ENCODE data around the gene ANXA6.

Gene ANXA6

DNA sequence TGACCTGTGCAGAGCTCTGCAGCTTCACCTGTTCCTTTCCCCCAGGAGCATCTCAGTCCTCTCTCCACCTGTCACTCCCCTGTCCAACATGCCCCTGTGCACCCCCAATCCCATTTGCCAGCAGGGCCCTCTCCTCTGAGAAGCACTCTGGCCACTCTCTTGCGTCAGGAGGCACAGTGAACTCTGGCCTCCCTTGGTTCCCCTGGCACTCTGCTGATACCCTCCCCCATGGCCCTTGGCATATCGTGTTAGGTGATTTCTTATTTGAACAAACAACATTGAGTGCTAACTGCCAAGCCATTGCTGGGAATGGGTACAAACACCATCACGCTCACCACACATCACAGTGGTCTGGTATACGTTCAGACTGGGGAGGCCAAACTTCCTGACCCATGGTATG lies 55.8 kb downstream of the ANXA6 start:
- no peak for DNase-seq (ENCODE audit: low spot score)

DNA sequence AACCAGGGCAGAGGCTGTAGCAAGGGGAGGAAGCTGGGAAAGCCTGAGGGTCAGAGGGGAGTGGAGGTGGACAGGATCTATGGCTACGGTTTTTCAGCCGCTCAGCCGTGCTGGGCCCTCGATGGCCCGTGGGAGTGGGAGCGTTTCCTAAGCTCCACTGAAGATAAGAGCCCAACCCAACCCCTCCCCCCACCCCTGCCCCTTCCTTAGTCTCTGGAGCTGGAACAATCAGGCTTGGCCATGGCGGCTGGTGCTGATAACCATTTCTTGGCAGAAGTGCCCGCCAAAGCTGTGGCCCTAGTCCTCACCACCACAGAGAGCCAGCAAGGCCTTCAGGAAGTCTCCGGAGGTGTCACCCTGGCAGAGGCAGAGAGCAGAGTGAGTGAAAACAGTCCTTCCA lies 56.4 kb downstream of the ANXA6 start:
- no peak for DNase-seq (ENCODE audit: low spot score)

DNA sequence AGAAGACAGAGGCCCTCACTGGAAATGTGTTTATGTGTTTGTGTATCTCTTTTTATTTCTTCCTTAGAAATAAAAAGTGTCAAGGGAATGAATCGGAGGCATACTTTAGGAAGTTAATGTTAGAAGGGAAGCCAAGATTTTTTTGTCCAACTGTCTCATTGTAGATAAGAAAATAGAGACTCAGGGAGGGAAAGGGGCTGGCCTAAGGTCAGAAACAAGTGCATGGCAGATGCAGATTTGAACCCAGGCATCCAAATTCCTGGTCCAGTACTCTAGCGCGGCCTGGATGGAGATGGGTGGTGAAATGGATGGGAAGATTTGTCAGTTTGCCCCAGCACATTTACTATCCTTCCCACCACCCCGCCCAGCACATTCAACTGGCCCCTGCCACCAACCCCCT lies 56.9 kb downstream of the ANXA6 start:
- no peak for DNase-seq (ENCODE audit: low spot score)

DNA sequence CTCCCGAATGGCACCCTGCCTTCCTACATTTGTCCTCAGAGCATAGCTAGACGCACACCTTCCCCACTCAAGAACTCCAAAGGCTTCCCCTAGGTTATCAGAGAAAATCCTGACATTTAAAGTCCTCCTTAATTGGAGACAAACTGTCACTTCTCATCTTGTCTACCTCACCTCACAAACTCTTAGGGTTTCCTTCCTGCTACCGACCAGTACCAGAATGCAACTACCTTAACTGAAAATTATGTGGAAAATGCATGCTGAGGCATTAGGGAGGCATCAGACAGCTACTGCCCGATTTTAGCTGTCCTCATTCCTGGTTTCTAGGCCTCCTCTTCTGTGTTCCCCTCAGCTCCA lies 58.8 kb downstream of the ANXA6 start:
- no peak for DNase-seq (ENCODE audit: low spot score)

DNA sequence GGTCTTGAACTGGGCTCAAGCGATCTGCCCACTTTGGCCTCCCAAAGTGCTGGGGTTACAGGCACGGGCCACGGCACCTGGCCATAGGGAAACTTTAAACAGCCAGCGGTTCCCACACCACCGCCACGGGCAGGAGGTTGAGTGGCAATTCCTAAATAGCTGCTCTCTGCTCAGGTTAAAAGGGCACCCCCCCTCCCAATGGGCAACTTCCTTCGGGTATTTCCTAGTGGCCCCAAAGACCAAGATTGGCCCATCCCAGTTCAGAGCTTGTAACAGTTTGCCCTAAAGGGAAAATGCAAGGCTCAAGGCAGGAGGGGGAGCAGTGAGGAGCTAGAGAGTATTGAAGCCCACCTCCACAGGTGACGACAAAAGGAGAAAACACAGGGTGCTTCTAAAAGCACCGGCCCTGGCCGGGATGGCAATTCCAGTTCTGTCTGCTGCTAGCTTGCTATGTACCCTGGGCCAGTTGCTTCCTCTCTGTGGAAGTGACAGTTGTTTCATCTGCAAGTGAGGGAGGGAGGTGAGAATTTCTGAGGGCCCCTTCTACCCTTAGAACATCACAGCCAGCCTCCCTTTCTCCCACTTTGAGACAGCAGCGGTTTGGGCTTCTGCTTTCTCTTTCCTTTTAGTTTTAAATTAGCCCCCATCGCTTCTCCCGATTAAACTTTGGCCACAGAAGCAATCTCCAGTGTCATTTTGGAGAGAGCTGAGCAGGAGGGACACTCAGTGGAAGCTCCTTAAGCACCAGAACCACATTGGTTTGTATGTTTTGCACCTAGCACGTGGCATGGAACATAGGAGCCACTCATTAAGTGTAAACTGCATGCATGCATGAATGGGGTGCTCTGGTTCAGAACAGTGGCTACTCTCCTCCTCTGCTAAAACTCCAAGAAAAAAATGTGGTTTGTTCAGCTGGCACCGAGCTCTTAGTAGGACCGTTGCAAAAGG lies 59.5 kb downstream of the ANXA6 start:
- DNase-seq (ENCODE audit: low spot score) = no peak

DNA sequence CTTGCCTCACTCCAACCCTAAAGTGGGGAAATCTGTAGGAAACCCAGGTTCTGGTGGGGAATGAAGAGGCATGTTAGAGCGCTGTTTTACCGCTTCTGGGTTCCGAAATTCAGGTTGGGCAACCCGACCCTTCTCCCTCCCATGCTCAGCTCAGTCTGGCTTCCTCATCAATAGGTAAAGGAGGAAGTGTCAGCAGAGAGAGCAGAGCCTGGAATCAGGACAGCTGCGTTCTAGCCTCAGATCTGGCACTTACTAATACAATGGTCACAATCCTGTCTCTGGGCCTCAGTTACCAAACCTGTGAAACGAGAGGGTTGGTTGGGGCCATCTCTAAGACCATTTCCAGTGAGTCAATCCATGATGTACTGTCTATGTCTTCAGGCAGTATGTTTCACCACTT lies 60.5 kb downstream of the ANXA6 start:
- no peak for DNase-seq (ENCODE audit: low spot score)

DNA sequence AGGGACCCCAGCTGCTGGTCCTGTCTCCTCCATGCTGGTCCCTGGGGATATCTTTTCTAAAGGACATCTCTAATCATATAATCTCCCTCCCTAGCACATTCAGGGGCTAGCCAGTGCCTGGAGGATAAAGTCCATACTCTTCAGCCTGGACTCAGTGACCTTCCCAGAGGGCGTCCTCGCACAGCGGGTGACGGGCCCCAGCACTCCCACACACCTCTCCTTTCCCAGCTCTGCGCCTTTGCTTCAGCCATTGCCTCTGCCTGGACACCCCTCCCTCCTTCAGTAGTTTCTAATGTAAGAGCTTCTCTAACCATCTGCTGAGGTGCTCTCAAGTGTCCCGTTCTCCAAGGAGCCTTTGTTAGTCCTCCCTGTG lies 61.6 kb downstream of the ANXA6 start:
- DNase-seq (ENCODE audit: low spot score) = no peak

DNA sequence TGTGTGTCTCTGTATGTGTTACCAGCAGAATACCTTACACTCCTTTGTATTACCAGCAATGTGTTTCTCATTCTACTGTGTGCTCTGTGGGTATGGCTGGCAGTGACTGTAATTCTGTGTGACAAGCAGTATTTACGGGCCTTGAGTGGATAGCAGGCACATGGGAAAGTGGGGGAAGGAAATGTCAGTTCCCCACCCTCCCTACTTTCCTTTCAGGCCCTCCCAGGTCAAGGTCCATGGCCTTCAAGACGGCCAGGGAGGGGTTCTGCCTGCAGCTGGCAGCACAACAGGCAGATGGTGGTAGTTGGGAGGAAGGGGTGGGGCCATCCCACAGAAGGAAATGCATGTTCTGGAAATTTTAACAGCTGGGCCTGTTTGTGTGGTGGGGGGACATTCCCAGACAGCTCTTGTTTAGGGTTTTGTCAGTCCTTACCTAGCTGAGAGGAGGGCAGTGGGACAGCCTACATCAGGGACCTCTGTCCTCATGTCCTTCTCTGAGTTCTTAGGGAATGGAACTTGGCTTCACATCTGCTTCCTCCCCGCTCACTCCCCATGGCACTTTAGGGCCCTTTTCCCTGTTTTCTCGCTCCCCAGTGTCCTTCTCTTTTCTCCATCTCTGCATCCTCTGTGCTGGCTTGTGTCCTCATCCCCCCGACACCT lies 62.1 kb downstream of the ANXA6 start:
- DNase-seq (ENCODE audit: low spot score) = no peak

DNA sequence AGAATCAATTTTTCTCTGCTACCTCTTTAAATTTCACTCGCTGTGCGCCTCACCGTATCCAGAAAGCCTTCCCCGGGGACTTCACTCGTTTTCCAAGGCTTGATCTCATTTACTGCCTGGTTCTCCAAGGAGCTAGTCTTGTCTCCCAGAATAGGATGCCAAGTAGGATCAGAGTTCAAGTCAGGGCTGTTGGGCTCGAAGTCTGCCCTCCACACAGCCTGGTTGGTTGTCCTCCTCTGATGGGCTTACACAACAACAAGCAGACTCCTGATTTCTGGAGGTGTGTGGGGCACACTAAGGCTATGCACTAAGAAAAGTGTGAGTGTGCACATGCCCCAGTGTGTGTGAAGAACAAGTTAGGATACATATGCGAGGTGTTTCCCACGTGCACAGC lies 62.7 kb downstream of the ANXA6 start:
- DNase-seq (ENCODE audit: low spot score) = no peak

DNA sequence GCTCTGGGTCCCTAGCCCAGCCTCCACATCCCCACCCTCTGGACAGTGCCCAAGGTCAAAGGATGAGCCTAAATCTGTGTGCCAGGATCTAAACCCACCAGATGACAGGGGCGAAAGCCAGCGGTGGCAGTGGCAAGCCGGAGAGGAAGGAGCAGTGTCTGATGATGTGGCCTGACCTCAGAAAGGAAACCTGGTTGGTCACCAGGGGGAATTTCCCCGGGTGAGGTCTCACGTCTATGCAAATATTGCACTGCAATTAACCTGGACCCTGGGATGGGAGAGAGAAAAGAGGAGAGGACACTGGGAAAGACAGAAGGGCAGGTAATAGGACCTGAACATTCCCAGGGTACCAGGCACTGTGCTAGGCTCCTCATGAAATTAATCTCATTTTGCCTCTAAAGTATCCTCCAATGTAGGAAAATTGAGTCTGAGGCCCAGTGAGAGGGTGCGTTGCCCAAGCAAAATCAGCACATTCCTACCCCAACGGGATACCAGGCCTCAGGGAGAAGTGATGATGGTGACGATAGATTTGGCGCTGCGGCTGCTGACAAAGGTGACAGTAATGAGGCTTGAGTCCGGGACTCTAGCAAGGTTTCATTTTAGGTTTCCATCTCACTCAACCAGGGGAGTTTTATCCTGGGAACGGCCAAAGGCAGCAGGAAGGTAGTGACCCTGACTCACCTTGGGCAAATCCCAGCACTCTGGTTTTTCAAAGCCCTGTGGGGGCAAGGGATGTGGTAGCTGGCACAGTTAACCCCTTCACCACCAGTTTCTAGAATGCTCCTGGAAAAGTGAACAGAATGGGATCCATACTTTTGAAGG lies 63.3 kb downstream of the ANXA6 start:
- DNase-seq (ENCODE audit: low spot score) = no peak

DNA sequence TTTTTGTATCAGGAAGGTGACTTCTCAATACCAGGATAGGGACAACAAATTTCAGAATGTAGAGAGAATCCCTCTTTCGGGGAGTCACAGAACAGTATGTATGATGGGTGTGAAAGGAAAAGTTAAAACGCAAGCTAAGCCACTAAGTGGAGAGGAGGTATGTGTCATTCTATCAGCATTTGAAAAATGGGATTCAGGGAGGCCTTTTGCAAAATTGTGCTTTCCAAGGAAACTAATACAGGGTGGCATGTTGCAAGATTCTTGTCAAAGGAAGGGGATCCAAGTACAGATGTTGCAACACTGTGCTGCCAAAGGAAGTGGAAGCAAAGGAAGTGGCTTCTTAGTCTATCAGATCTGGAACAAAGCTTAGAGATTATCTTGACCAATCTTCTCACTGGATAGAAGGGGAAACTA lies 64.1 kb downstream of the ANXA6 start:
- peak; percentile 74 for DNase-seq (ENCODE audit: low spot score)

DNA sequence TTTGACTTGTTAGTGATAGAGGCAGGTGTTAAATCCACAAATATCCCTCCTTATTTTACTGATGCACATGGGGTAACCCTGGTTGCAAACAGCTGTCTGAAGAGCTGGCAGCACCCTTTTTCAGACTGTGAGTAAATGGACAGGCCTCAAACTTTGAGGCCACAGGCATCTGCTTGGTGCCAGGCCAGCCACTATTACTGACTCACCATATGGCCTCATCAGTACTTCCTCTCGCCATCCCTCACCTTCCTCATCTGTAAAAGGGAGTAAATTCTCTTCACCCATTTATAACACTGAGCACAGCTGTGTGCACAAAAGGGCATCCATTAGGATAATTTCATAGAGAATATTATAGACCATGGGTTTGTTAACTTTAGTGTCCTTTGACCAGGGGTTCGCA lies 64.8 kb downstream of the ANXA6 start:
- DNase-seq (ENCODE audit: low spot score) = peak; percentile 59

DNA sequence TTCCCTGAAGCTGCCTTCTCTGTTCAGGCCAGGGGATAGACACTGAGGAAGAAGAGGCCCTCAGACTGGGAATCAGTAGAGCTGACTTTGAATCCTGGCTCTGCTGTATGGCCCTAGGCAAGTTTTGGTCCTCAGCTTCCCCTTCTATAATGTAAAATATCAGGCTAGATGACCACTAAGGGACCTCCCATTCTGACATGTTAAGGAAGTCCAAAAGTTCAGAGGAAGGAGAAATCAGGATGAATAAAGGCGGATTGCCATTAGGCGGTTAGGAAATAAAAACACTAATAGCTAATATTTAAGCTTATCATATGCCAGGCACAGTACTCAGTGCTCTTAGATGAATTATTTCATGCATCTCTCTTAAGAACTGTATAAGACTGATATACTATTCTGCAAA lies 67.9 kb downstream of the ANXA6 start:
- no peak for DNase-seq (ENCODE audit: low spot score)

DNA sequence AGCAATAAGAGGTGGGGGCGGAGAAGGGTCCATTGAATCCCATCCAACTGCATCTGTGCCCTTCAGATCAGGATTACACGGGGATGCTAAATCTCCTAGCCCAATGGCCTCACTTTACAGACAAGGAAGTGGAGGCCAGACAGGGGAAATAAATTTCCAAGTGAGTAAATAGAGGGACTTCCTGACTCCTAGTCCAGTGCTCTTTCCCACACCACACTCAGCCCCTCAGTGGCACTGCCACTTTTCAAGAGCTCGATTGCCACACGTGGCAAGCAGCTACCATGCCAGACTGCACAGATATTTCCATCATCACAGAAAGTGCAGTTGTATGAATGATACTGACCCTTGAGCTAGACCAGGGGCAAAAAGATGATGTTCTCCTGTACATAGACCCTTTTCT lies 68.6 kb downstream of the ANXA6 start:
- DNase-seq (ENCODE audit: low spot score) = no peak

DNA sequence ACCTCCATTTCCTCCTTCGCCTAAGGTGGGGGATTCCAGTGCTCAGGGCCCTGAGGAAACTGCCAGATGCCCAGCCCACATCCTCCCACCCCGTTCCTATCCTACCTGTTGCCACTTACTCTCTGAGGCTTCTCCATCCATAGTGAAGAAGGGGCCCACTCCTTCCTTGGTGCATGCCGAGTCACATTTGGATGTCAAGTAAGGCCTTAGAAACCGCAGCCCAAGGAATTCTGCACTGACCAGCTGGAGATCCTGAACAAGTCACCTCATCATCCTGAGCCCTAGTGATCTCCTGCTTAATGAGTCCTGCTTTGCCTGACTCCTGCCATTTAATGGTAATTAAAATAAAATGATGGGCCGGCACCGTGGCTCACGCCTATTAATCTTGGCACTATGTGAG lies 70.1 kb downstream of the ANXA6 start:
- no peak for DNase-seq (ENCODE audit: low spot score)

DNA sequence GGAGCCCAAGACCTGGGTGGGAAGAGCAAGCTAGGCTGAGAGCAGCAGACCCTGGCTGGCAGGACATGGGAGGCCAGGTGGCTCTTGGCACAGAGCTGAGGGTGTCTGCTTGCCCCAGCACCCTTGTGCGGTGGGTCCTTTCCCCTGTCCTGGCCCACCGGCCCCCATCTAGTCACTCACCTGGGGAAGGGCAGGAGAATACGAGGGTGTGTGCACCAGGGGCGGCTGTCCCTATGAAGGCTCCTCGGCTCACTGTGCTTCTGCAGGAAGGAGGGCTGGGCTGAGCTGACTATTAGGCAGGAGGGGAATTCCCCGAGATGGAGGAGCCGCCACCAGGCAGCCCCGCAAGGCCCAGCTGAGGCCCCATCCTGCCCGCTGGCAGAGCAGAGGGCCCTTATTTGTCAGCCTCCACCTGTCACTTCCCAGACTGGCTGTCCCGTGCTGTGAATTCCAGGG lies 70.6 kb downstream of the ANXA6 start:
- no peak for DNase-seq (ENCODE audit: low spot score)

DNA sequence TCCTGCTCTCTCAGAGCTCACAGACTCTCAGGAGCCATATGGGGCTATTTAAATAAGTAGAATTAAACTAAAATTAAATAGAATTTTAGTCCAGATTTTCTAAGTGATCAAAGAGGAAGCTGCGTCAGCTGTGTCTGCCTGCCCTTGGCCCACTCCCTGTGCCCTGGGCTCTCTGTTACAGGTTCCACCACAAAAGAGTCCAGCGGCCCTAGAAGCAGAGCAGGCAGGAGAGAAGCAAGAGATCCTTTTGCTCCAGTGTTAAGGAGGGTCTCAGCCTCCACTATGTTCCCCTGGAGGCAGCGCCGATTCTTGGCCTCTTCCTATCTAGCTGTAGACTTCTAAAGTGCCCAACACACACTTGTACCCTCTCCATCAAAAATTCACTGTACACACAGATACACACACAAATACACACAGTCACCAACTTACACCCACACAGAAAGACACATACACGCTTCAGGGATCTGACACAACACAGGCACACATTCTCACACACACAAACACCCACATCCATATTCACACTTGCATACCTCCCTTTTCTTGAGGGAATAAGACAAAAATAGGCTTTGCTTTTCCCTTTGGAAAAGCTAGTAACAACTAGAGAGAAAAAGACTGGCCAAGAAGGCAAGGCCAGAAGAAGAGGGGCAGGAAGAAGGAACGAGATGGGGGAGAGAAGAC lies 71.2 kb downstream of the ANXA6 start:
- no peak for DNase-seq (ENCODE audit: low spot score)

DNA sequence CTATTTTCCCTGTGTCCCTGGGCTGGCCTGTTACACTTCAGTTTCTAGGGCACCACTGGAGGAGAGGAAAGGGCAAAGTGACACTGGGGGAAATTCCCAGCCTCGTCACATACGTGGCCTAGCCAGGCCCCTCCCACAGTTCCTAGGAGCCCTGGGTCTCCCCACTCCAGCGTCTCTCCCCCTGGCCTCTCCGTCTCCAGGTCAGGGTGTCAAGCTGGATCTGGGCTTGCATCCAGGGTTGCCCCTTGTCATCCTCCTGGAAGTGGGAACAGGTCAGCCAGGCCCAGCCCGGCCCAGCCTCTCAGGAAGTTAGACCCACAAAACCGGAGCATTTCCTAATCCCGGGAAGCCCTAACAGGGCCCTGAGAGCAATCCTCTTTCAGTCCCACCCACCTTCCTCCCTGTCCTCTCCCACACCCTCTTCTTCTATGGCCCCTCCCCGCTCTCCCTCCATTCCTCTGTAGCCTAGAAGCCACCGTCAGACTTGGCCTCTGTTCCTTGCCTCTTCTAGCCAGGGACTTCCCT lies 72.0 kb downstream of the ANXA6 start:
- DNase-seq (ENCODE audit: low spot score) = no peak

DNA sequence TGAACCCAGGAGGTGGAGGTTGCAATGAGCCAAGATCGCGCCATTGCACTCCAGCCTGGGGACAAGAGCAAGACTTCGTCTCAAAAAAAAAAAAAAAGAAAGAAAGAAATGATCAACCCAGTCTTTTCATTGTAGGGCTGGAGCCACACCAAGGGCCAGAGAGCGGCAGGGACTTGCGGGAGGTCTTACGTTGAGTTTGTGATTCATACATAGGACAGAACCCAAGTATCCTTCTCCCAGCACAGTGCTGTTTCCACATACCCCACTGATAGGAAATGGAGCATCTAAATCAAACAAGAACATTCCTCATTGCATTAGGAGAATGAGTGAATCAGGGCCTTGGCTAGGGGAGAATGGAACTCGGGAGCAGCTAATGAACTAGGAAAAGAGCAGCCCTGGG lies 73.2 kb downstream of the ANXA6 start:
- no peak for DNase-seq (ENCODE audit: low spot score)

DNA sequence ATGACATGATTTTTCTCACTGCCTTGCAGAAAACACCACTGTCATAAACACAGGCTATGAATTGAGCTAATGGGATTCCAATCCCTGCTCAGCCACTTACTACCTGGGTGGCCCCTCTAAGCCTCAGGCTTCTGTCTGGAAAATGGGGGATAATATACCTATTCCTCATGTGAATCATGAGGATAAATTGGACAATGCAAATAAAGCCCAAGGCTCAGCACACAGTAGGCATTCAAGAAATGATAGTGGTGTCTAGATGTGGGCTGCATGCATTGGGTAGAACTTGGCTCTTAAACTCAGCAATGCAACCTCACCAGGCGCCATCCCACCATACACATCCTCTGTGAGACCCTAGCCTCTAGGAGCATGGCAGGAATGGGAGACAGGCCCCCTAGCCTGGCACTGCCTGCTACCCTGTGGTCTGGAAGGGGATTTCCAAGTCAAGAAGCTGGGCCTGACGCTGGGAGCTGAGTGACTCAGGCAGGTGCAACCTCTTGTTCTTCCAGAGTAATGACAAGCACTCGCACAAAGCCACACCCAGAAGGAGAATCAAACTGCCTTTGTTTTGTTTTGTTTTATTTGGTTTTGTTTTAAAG lies 74.4 kb downstream of the ANXA6 start:
- DNase-seq (ENCODE audit: low spot score) = no peak

DNA sequence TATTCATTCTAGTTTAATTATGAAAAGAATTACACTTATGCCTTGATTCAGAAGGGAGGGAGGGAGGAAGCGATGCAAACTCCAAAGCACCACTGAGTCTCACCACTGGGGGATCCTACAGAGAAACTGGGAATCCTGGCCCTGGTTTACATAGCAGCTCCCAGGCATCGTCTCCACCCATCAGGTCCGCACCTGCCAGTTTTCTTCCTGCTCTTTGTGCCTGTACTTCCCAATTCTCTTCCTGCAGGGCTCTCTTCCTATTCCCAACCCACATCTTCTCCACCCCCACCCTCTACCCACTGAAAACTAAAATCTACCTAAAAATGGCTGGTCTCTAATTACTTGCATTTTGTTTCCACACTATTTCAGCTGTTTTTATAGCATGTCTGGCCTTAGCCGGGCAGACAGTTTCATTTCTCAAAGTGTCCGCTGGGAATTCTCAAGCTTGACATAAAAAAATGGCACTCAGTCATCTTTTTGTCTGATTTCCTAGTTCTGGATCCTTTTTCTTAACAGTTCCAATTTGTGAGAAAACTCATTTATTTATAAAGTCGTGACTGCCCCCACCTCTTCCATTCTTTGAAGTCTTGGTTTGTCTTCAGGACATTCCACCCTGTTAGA lies 75.2 kb downstream of the ANXA6 start:
- DNase-seq (ENCODE audit: low spot score) = no peak
